GM10266 (cell line): ENCODE data around the gene NUDT14.

Experiments
- DNase-seq: peaks from one replicate; pipeline ENCODE4 v3.0.0; 2012; ENCODE audit errors: extremely low spot score
- CTCF ChIP-seq: IDR thresholded peaks from 2 replicates; pipeline ENCODE4 v1.5.1; 2012; ENCODE audit warnings: mild to moderate bottlenecking, low read depth; ENCODE audit not compliant: control insufficient read depth, insufficient read depth; ENCODE audit errors: missing control alignments

NUDT14 gene

GRCh38 chr14:105126126-105126980 is 54.8 kb downstream of the NUDT14 start:
- DNase-seq: no peak
- TF ChIP-seq CTCF: no peak

GRCh38 chr14:105124823-105125222 is 56.3 kb downstream of the NUDT14 start:
- TF ChIP-seq CTCF: no peak
- DNase-seq: no peak

GRCh38 chr14:105123981-105124765 is 56.9 kb downstream of the NUDT14 start:
- DNase-seq: no peak
- no peak for TF ChIP-seq CTCF

- no peak for TF ChIP-seq CTCF
- no peak for DNase-seq
Observed at GRCh38 chr14:105123064-105123665, 57.9 kb downstream of the NUDT14 start.
